Left lung (tissue), 10 donors: ENCODE measurements around the gene GLMP. TPM values are rescaled to one million over a fixed set of nuclear protein-coding genes. Genes with fewer than 3 reads are reported as not detected.

Experiments
- ATAC-seq: fragments of 200-7000 bp; cut with Tn5 transposase; one replicate; pipeline ENCODE4 v1.9.1; 2020; ENCODE audit warnings: moderate library complexity
- DNase-seq, 4 donors: peaks; one replicate each; pipeline ENCODE4 v3.0.0-alpha.2; 2013 to 2020
- H3K27ac ChIP-seq, 2 donors: fragments of 200-600 bp; sonication (generic) in 1 of 2; one replicate each; pipeline versions ENCODE4 v1.5.0 to v1.8.0; 2020 to 2021
- H3K27me3 ChIP-seq, 2 donors: fragments of 200-600 bp; sonication (generic) in 1 of 2; one replicate each; pipeline versions ENCODE4 v1.5.0 to v1.8.0; 2020 to 2021
- H3K36me3 ChIP-seq, 2 donors: fragments of 200-600 bp; sonication (generic) in 1 of 2; one replicate each; pipeline versions ENCODE4 v1.5.0 to v1.8.0; 2020 to 2021
- H3K4me1 ChIP-seq, 2 donors: fragments of 200-600 bp; one replicate each; pipeline ENCODE4 v1.8.0; 2021
- H3K4me3 ChIP-seq, 2 donors: fragments of 200-600 bp; sonication (generic) in 1 of 2; one replicate each; pipeline versions ENCODE4 v1.5.0 to v1.8.0; 2020 to 2021; ENCODE audit warnings: mild to moderate bottlenecking in 1 of 2
- H3K9me3 ChIP-seq, 2 donors: fragments of 200-600 bp; sonication (generic) in 1 of 2; one replicate each; pipeline versions ENCODE4 v1.5.0 to v1.8.0; 2020 to 2021
- intact Hi-C, 2 donors: fragments of 100-400 bp; cut with DNase I; formaldehyde crosslinking; loops; one replicate each; pipeline versions ENCODE4 v1.11.2 to v1.14.2; 2022
- polyA plus RNA-seq, 6 donors: library from polyadenylated mRNA; unstranded; fragments of 120-200 nt; gene quantifications; one replicate each; pipeline ENCODE4 v1.2.1, GENCODE V29; 2013; ENCODE audit not compliant: insufficient read length in 6 of 6
- total RNA-seq, 2 donors: library from RNA; stranded (reverse); fragmentation: NEBNext Ultra II Directional; extraction: Animal tissue kit (Norgen Biotek cat#: 25700); gene quantifications; one replicate each; pipeline ENCODE4 v1.2.1, GENCODE V29; 2021
- TF ChIP-seq, protein P1 (sequence below), 2 donors: fragments of 200-600 bp; sonication (generic) in 1 of 2; IDR thresholded peaks; one replicate each; pipeline versions ENCODE4 v1.5.0 to v1.8.0; 2021; ENCODE audit warnings: antibody characterized with exemption in 2 of 2
- donor health status: DM: no; HTN: yes; CAD: no.
- donor health status: DM: no; HTN: no; CAD: no.

Gene GLMP
- total and polyA plus RNA-seq, 8 donors: 37.5 to 101 (median 40.1) TPM

DNA sequence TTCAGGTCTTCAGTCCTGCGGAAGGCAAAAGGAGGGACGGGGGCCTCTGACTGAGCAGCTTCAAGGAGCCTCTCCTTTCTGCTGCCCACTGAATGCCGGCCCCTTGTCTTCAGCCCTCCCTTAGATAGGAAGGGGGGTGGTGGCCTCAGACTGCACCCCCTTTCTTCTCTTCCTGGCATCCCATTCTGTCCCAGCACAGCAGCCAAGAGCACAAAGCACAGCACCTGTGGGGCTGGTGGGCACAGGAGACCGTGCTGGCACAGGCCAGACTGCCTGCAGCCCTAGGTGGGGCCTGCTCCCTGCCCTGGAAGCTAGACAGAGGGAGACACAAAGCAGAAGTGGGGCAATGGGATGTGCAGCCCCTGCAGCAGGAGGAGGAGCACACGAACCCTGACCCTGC is 45.9 kb downstream of the GLMP start:
- Histone ChIP-seq H3K36me3 (peaks cover 4 to 59% of the 10 kb centered on the region in 2 donors), H3K4me3 (no peak overlapping the region), H3K9me3 (no peaks in the 10 kb centered on the region), H3K4me1 (peaks cover 8 to 32% of the 10 kb centered on the region in 2 donors), H3K27ac (no peak overlapping the region), H3K27me3 (peaks cover 0 to 23% of the 10 kb centered on the region in 2 donors)
- ATAC-seq: no peak
- intact Hi-C loops: no loop called here
- TF ChIP-seq, protein P1, sequence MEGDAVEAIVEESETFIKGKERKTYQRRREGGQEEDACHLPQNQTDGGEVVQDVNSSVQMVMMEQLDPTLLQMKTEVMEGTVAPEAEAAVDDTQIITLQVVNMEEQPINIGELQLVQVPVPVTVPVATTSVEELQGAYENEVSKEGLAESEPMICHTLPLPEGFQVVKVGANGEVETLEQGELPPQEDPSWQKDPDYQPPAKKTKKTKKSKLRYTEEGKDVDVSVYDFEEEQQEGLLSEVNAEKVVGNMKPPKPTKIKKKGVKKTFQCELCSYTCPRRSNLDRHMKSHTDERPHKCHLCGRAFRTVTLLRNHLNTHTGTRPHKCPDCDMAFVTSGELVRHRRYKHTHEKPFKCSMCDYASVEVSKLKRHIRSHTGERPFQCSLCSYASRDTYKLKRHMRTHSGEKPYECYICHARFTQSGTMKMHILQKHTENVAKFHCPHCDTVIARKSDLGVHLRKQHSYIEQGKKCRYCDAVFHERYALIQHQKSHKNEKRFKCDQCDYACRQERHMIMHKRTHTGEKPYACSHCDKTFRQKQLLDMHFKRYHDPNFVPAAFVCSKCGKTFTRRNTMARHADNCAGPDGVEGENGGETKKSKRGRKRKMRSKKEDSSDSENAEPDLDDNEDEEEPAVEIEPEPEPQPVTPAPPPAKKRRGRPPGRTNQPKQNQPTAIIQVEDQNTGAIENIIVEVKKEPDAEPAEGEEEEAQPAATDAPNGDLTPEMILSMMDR (IDR thresholded peaks at IDR 0.05): no peak
- DNase-seq: no peak

DNA sequence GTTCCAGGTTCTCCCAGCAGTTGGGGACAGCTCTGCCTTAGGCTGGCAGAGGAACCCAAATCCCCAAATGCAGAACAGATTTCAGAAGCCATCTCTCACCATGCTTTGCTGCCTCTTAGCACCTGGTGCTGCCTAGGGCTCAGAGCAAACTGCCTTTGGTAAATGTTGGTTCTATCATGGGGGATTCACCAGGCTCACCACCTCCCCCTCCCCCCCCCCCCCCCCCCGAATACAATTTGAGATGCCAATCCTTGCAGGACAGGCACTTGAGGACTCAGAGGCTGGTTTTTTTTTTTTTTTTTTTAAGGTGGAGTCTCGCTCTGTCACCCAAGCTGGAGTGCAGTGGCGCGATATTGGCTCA is 47.2 kb downstream of the GLMP start:
- no peaks in the 10 kb centered on the region for H3K9me3 ChIP-seq
- intact Hi-C loops: no loop called here
- H3K4me3 ChIP-seq: no peak overlapping the region
- H3K36me3 ChIP-seq: peaks cover 4 to 46% of the 10 kb centered on the region in 2 donors
- peaks cover 0 to 25% of the 10 kb centered on the region in 2 donors for H3K27me3 ChIP-seq
- TF ChIP-seq, protein P1 (IDR thresholded peaks at IDR 0.05): no peak
- no peak for DNase-seq
- peaks cover 8 to 32% of the 10 kb centered on the region in 2 donors for H3K4me1 ChIP-seq
- no peak for ATAC-seq
- H3K27ac ChIP-seq: no peak overlapping the region

DNA sequence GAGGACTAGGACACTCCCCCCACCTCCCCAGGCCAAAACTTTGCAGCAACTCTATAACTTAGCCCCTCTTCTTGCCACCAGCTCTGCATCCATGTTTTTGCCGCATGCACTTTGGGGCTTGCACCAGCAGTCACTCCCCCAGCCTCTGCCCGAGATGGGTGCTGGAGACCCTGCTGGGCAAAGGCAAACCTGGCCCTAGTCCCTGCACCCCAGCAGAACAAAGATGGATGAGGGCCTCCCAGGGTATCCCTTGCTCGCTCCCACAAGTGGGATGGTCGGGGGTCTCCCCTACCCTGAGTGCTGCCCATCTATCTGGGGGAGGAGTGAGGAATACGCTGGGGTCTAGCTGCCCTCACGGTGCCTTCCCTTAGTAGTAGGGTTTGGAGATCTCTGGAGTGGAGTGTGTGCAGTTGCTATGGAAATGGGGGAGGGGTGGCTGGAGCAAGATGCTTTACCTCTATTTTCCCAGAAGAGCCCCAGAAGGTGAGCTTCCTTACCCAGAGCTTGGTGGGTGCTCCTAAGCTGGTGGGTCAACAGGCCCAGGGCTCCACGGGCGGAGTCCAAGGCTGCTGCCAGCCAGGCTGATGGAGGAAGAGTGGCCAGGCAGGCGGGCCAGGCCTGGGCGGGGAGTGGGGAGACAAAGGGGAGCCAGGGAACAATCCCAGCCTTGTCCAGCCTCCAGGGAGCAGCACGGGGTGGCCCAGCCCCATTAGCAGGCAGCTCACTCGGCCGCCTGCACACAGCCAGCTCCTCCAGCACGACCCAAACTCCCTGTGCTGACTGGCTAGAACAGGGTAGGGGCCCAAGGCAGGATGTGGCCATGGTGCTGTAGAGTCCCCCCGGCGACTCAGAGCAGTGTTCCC is 47.8 kb downstream of the GLMP start, which contains the start of gene PAQR6:
Gene PAQR6 (minus strand): TSS at position 597 of the 863 bp plus-strand sequence. CDS start 1,325 bp downstream, outside the sequence.
- peaks cover 4 to 40% of the 10 kb centered on the region in 2 donors for H3K36me3 ChIP-seq
- TF ChIP-seq, protein P1 (IDR thresholded peaks at IDR 0.05): no peak
- H3K9me3 ChIP-seq: no peaks in the 10 kb centered on the region
- DNase-seq: peak in 1 of 4 donors; percentile 20
- H3K27ac ChIP-seq: no peak within 1 kb of the TSS
- no peak within 1 kb of the TSS for H3K4me3 ChIP-seq
- peaks cover 8 to 32% of the 10 kb centered on the region in 2 donors for H3K4me1 ChIP-seq
- ATAC-seq: peak; percentile 45
- H3K27me3 ChIP-seq: peaks cover 0 to 25% of the 10 kb centered on the region in 2 donors
- intact Hi-C loops: no loop called here

DNA sequence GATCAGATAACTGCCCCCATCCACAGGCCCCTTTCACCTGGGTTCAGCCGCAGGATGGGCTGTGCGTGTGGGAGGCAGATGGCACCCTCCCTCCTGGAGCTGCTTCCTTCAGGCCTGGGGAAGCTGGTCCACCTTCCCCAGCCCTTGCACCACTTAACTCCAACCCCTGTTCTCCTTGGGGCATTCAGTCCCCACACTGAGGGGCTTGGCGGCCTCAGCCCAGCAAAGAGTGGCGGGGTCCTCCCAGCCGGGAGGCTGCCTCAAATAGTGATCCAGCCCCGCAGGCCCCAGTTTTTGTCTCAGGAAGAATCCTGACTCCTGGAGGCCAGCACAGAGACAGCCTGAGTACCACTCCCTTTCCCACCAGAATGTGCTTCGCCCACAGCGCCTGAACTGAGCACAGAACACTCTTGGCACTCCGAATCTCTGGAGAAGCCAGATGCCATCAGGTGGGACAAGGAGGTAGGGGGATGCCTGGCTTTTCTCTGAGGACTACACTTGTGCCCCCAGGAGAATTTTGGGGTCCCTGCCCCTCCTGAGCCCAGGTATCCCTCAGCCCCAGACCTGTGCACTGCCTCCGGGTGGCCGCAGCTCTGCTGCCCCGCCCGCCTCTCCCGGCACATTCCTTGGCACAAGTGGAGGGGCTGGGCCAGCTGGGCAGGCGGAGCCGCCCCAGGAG is 48.6 kb downstream of the GLMP start:
- peak in 1 of 4 donors; percentile 84 for DNase-seq
- peaks cover 0 to 38% of the 10 kb centered on the region in 2 donors for H3K36me3 ChIP-seq
- ATAC-seq: peak; percentile 75
- no peak overlapping the region for H3K4me3 ChIP-seq
- no peaks in the 10 kb centered on the region for H3K9me3 ChIP-seq
- peaks cover 8 to 32% of the 10 kb centered on the region in 2 donors for H3K4me1 ChIP-seq
- H3K27ac ChIP-seq: no peak overlapping the region
- intact Hi-C loops: no loop called here
- H3K27me3 ChIP-seq: peaks cover 0 to 25% of the 10 kb centered on the region in 2 donors
- TF ChIP-seq, protein P1 (IDR thresholded peaks at IDR 0.05): no peak

DNA sequence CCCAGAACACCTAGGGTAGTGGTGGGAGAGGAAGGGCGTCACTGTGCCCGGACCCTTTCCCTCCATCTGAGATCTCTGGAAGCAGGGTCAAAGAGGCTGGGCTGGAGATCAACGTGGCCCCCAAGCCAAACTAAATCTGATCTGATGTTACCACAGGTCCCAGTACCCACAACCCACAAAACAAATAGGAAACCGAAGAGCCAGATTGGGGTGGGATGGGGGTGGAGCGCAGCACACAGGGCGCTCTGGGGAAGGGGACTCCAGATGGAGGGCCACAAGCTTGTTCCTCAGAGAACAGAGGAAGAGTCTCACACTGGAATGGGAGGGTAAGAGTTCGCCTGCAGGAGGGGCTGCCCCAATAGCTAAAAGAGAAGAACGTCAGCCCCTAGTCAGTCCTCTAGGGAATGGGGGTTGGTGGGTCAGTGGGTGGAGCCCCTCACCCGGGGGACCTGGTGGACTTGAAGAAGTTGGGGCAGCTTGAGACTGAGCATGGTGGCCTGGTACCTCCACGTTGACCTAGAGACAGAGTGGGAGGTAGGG is 49.2 kb downstream of the GLMP start:
- TF ChIP-seq, protein P1 (IDR thresholded peaks at IDR 0.05): no peak
- Histone ChIP-seq H3K9me3 (no peaks in the 10 kb centered on the region), H3K27me3 (peaks cover 0 to 25% of the 10 kb centered on the region in 2 donors), H3K4me1 (peaks cover 8 to 32% of the 10 kb centered on the region in 2 donors), H3K27ac (no peak overlapping the region), H3K4me3 (no peak overlapping the region), H3K36me3 (peaks cover 0 to 37% of the 10 kb centered on the region in 2 donors)
- DNase-seq (no peak), ATAC-seq (no peak)
- intact Hi-C loops: no loop called here
